Measurements from ENCODE around the gene CTSW.

- TF ChIP-seq POLR2A (IDR thresholded peaks at IDR 0.05; ENCODE audit: low read length) = no peak
- TF ChIP-seq GATA1 (IDR thresholded peaks at IDR 0.05; ENCODE audit: low read depth, low read length) = no peak
Observed at GRCh38 chr11:65883786-65884715, 4.4 kb downstream of the CTSW start.

Data from erythroblast (primary cell).